Keratinocyte (primary cell): ENCODE measurements around the gene TPT1. TPM values are rescaled to one million over a fixed set of nuclear protein-coding genes. Genes with fewer than 3 reads are reported as not detected.

Source experiments
- DNase-seq: peaks from one replicate; pipeline ENCODE4 v3.0.0-alpha.2; 2011; ENCODE audit warnings: low read depth, missing footprints, low spot score
- FAIRE-seq: peaks from 2 replicates; lab custom pipeline; 2011; peaks lifted over from hg19 to GRCh38; lab: Jason Lieb, UNC
- H2AFZ ChIP-seq: 2 replicates; pipeline ENCODE4 v1.6.0; 2012; ENCODE audit warnings: low read length, control low read depth, inconsistent platforms; ENCODE audit not compliant: control insufficient read depth
- H3K27ac ChIP-seq: 2 replicates; pipeline ENCODE4 v1.5.1; 2011; ENCODE audit warnings: low read length; ENCODE audit not compliant: control insufficient read depth, insufficient read depth
- H3K27me3 ChIP-seq: 3 replicates; pipeline ENCODE4 v1.6.0; 2011; ENCODE audit warnings: low read length; ENCODE audit not compliant: control insufficient read depth, insufficient read depth; ENCODE audit errors: extremely low read depth
- H3K36me3 ChIP-seq, 2 experiments: 2 replicates in 1 of 2; 3 replicates in 1 of 2; pipeline ENCODE4 v1.5.1; 2011; ENCODE audit warnings: low read length in 2 of 2, mild to moderate bottlenecking in 1 of 2; ENCODE audit not compliant: control insufficient read depth in 2 of 2, insufficient read depth in 2 of 2; ENCODE audit errors: extremely low read depth in 1 of 2
- H3K4me1 ChIP-seq: 3 replicates; pipeline ENCODE4 v1.5.1; 2011; ENCODE audit warnings: low read length; ENCODE audit not compliant: control insufficient read depth, insufficient read depth; ENCODE audit errors: extremely low read depth
- H3K4me2 ChIP-seq: 3 replicates; pipeline ENCODE4 v1.6.0; 2011; ENCODE audit warnings: low read depth, low read length; ENCODE audit not compliant: control insufficient read depth, insufficient read depth; ENCODE audit errors: extremely low read depth
- H3K4me3 ChIP-seq, 3 experiments: fragments of 200-600 bp in 1 of 3; sonication (generic) in 1 of 3; 2 replicates in 2 of 3; 3 replicates in 1 of 3; pipeline ENCODE4 v1.5.1; 2011 to 2016; ENCODE audit warnings: low read length in 3 of 3, mild to moderate bottlenecking in 3 of 3, control low read depth in 2 of 3, inconsistent platforms in 1 of 3, low read depth in 1 of 3, mixed read lengths in 1 of 3, mixed run types in 1 of 3, moderate library complexity in 1 of 3; ENCODE audit not compliant: control insufficient read depth in 2 of 3, insufficient read depth in 2 of 3; ENCODE audit errors: extremely low read depth in 1 of 3
- H3K79me2 ChIP-seq: 2 replicates; pipeline ENCODE4 v1.6.0; 2012; ENCODE audit warnings: low read length; ENCODE audit not compliant: control insufficient read depth, insufficient read depth
- H3K9ac ChIP-seq: 3 replicates; pipeline ENCODE4 v1.6.0; 2011; ENCODE audit warnings: low read length; ENCODE audit not compliant: control insufficient read depth, insufficient read depth; ENCODE audit errors: extremely low read depth
- H3K9me1 ChIP-seq: 3 replicates; pipeline ENCODE4 v1.6.0; 2011; ENCODE audit warnings: low read length; ENCODE audit not compliant: control insufficient read depth, insufficient read depth; ENCODE audit errors: extremely low read depth
- H3K9me3 ChIP-seq: 2 replicates; pipeline ENCODE4 v1.5.1; 2012; ENCODE audit warnings: low read depth, low read length; ENCODE audit not compliant: control insufficient read depth
- H4K20me1 ChIP-seq: 3 replicates; pipeline ENCODE4 v1.6.0; 2011; ENCODE audit warnings: low read length; ENCODE audit not compliant: control insufficient read depth, insufficient read depth; ENCODE audit errors: extremely low read depth
- CTCF ChIP-seq, 3 experiments: IDR thresholded peaks in 1 of 3; conservative IDR thresholded peaks in 1 of 3; optimal IDR thresholded peaks in 1 of 3; 2 replicates in 2 of 3; 3 replicates in 1 of 3; pipeline versions ENCODE3 to v1.5.1; 2011; ENCODE audit warnings: low read length in 3 of 3, mild to moderate bottlenecking in 3 of 3, moderate library complexity in 2 of 3, control low read depth in 1 of 3, inconsistent platforms in 1 of 3; ENCODE audit not compliant: insufficient read depth in 2 of 3; ENCODE audit errors: extremely low read depth in 1 of 3
- EZH2 ChIP-seq: IDR thresholded peaks from one replicate; pipeline ENCODE4 v1.6.1; 2012; ENCODE audit warnings: inconsistent platforms, mild to moderate bottlenecking, low read length, moderate library complexity
- dilution Hi-C: fragments of 300-500 bp; cut with MboI; formaldehyde crosslinking; loops from one replicate; pipeline ENCODE4 v1.7.0; 2020; ENCODE audit warnings: low sequenced_read_pairs; ENCODE audit not compliant: extremely low pct_ligation_motif_present
- polyA plus RNA-seq, 5 experiments: library from polyadenylated mRNA; depleted of rRNA in 3 of 5; stranded (reverse) in 3 of 5; stranded (forward) in 1 of 5; unstranded in 1 of 5; fragments of >200 nt; gene quantifications; 1 replicate in 1 of 5; 2 replicates in 3 of 5; 3 replicates in 1 of 5; pipeline versions ENCODE4 v1.2.1 to v1.2.3, GENCODE V29; 2011 to 2012; ENCODE audit warnings: missing spikeins in 2 of 5, low read depth in 1 of 5, low replicate concordance in 1 of 5

The TPT1 gene
- polyA plus RNA-seq, 1 donor (not counting 4 experiments of a cell fraction or from before 2014, with no cell fraction given): 8,174 TPM

- H3K4me1 ChIP-seq: peaks cover 43% of the 10 kb centered on the region
- peak overlapping the region; percentile 67 for H3K27ac ChIP-seq
- dilution Hi-C loops: no loop called here
- H3K27me3 ChIP-seq: no peaks in the 10 kb centered on the region
- TF ChIP-seq CTCF (optimal IDR thresholded peaks at IDR 0.05 in 1 of 3, IDR thresholded peaks at IDR 0.05 in 1 of 3, conservative IDR thresholded peaks at IDR 0.05 in 1 of 3; ENCODE audit: extremely low read depth in 1 of 3, insufficient read depth in 2 of 3, low read length in 3 of 3) (no peak), EZH2 (no peak)
- no peaks in the 10 kb centered on the region for H3K9me3 ChIP-seq
- no peaks in the 10 kb centered on the region for H3K79me2 ChIP-seq
- no peak for FAIRE-seq
- no peak overlapping the region for H3K4me2 ChIP-seq
- no peak overlapping the region for H2AFZ ChIP-seq
- no peaks in the 10 kb centered on the region for H4K20me1 ChIP-seq
- H3K9ac ChIP-seq: no peak overlapping the region
- DNase-seq: no peak
- no peaks in the 10 kb centered on the region for H3K9me1 ChIP-seq
- peaks cover 2 to 11% of the 10 kb centered on the region in 2 experiments for H3K36me3 ChIP-seq
- no peak overlapping the region for H3K4me3 ChIP-seq
Observed at GRCh38 chr13:45365558-45365885, 24.5 kb upstream of the TPT1 start.

GRCh38 chr13:45364876-45365557 is 24.0 kb upstream of the TPT1 start:
- Histone ChIP-seq H3K36me3 (peaks cover 2 to 16% of the 10 kb centered on the region in 2 experiments), H3K4me1 (peaks cover 43% of the 10 kb centered on the region), H3K9ac (no peak overlapping the region), H3K9me1 (no peaks in the 10 kb centered on the region), H3K4me2 (no peak overlapping the region), H3K4me3 (no peak overlapping the region), H3K9me3 (no peaks in the 10 kb centered on the region), H3K27ac (peak overlapping the region; percentile 67), H3K27me3 (no peaks in the 10 kb centered on the region), H4K20me1 (no peaks in the 10 kb centered on the region), H3K79me2 (no peaks in the 10 kb centered on the region), H2AFZ (no peak overlapping the region)
- DNase-seq (no peak), FAIRE-seq (no peak)
- dilution Hi-C loops: no loop called here
- no peak for TF ChIP-seq EZH2
- no peak for TF ChIP-seq CTCF (optimal IDR thresholded peaks at IDR 0.05 in 1 of 3, IDR thresholded peaks at IDR 0.05 in 1 of 3, conservative IDR thresholded peaks at IDR 0.05 in 1 of 3; ENCODE audit: extremely low read depth in 1 of 3, insufficient read depth in 2 of 3, low read length in 3 of 3)
